KMS-11 (cell line): ENCODE measurements around the gene ESAM.
A peak's percentile ranks its signal among the peaks of the same experiment; 100 is the strongest.

ENCODE experiments used
- H2AFZ ChIP-seq: fragments of 200-600 bp; sonication (generic); 2 replicates; pipeline ENCODE4 v1.6.1; 2016; ENCODE audit warnings: antibody characterized with exemption, mixed run types, low read depth
- H3K27ac ChIP-seq: fragments of 200-600 bp; sonication (generic); 2 replicates; pipeline ENCODE4 v1.6.1; 2016; ENCODE audit warnings: mild to moderate bottlenecking, mixed run types
- H3K27me3 ChIP-seq: fragments of 200-600 bp; sonication (generic); 2 replicates; pipeline ENCODE4 v1.6.1; 2017; ENCODE audit warnings: mild to moderate bottlenecking, low read depth, mixed run types, moderate library complexity; ENCODE audit not compliant: insufficient read depth
- H3K36me3 ChIP-seq: fragments of 200-600 bp; sonication (generic); 2 replicates; pipeline ENCODE4 v1.6.1; 2017; ENCODE audit warnings: mild to moderate bottlenecking, mixed run types; ENCODE audit not compliant: insufficient read depth
- H3K4me1 ChIP-seq: fragments of 200-600 bp; sonication (generic); 2 replicates; pipeline ENCODE4 v1.6.1; 2016; ENCODE audit warnings: mild to moderate bottlenecking, low read depth, mixed run types; ENCODE audit not compliant: poor library complexity, severe bottlenecking
- H3K4me2 ChIP-seq: fragments of 200-600 bp; sonication (generic); 2 replicates; pipeline ENCODE4 v1.7.0; 2016; ENCODE audit warnings: mild to moderate bottlenecking, mixed run types
- H3K4me3 ChIP-seq: fragments of 200-600 bp; sonication (generic); IDR thresholded peaks from 2 replicates; pipeline ENCODE4 v1.6.1; 2017; ENCODE audit warnings: low read depth, low read length, mixed read lengths; ENCODE audit not compliant: insufficient read depth
- H3K79me2 ChIP-seq: fragments of 200-600 bp; sonication (generic); 2 replicates; pipeline ENCODE4 v1.6.1; 2016; ENCODE audit warnings: low read depth, mixed run types; ENCODE audit not compliant: insufficient read depth
- H3K9ac ChIP-seq: fragments of 200-600 bp; sonication (generic); 2 replicates; pipeline ENCODE4 v1.6.1; 2016; ENCODE audit warnings: mild to moderate bottlenecking, mixed run types
- H4K20me1 ChIP-seq: fragments of 200-600 bp; sonication (generic); 2 replicates; pipeline ENCODE4 v1.6.1; 2016; ENCODE audit warnings: mild to moderate bottlenecking, mixed run types; ENCODE audit not compliant: insufficient read depth
- TF ChIP-seq, protein P1 (sequence below): fragments of 200-600 bp; sonication (generic); conservative IDR thresholded peaks from 2 replicates; pipeline ENCODE4 v1.6.1; 2017; ENCODE audit warnings: low read depth, mild to moderate bottlenecking, antibody characterized with exemption, low read length, moderate library complexity, mixed read lengths

Gene ESAM

DNA sequence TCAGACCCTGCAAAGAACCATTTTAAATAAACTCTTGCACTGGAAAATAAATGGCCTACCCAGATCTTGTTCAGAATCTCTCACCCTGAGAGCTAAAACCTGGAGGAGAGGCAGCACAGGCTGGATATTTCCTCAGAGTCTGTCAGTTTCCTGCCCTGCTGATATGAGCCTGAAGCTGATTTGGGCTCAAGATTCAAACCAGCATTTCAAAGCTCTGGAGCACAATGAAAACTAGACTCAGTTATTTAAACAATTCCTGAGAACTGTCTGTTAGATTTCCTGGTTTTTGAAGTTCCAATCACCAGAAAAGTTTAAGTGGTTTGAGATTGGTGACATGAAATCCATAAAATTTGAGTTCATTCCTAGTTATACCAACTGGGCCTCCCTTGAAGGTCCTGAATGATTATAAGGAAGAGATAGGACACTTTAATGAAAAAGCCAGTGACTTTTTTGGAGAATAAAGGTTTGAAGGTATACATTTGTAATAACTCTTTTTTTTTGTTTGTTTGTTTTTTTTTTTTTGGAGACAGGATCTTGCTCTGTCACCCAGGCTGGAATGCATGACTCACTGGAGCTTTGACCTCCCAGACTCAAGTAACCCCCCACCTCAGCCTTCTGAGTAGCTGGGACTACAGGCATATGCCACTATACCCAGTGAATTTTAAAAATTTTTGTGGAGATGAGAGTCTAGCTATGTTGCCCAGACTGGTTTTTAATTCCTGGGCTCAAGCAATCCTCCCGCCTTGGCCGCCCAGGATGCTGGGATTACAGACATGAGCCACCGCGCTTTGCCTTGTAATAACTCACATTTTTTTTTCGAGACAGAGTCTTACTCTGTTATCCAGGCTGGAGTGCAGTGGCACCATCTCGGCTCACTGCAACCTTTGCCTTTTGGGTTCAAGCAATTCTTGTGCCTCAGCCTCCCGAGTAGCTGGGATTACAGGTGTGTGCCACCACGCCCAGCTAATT, 8.0 kb upstream of the ESAM start:
- H2AFZ ChIP-seq = no peak overlapping the region
- H3K4me3 ChIP-seq = no peak overlapping the region
- no peaks in the 10 kb centered on the region for H3K36me3 ChIP-seq
- H3K27me3 ChIP-seq = no peaks in the 10 kb centered on the region
- no peak overlapping the region for H3K27ac ChIP-seq
- H3K4me2 ChIP-seq = no peak overlapping the region
- H3K4me1 ChIP-seq = no peaks in the 10 kb centered on the region
- no peaks in the 10 kb centered on the region for H4K20me1 ChIP-seq
- H3K9ac ChIP-seq = no peak overlapping the region
- no peaks in the 10 kb centered on the region for H3K79me2 ChIP-seq
- TF ChIP-seq, protein P1, sequence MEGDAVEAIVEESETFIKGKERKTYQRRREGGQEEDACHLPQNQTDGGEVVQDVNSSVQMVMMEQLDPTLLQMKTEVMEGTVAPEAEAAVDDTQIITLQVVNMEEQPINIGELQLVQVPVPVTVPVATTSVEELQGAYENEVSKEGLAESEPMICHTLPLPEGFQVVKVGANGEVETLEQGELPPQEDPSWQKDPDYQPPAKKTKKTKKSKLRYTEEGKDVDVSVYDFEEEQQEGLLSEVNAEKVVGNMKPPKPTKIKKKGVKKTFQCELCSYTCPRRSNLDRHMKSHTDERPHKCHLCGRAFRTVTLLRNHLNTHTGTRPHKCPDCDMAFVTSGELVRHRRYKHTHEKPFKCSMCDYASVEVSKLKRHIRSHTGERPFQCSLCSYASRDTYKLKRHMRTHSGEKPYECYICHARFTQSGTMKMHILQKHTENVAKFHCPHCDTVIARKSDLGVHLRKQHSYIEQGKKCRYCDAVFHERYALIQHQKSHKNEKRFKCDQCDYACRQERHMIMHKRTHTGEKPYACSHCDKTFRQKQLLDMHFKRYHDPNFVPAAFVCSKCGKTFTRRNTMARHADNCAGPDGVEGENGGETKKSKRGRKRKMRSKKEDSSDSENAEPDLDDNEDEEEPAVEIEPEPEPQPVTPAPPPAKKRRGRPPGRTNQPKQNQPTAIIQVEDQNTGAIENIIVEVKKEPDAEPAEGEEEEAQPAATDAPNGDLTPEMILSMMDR = no peak

DNA sequence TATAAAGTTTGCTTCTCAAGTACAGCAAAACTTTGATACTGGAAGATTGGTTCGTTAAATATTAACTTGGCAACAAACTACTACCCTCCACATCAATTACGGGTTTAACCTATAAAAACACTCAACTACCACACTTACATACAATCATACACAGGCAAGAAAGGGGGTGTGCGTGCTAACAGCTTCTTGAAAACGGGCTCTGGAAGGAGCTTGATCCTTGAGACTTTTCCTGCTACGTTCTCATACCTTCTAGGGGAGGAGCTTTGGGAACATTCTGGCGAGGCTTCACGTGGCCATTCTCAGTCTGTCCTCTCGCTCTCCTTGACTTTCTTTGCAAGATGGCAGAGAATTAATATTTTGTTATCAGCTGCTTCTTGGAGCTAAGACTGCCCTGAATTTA, 6.8 kb upstream of the ESAM start:
- Histone ChIP-seq H3K4me1 (peaks cover 4% of the 10 kb centered on the region), H3K4me3 (no peak overlapping the region), H3K27ac (no peak overlapping the region), H4K20me1 (no peaks in the 10 kb centered on the region), H3K4me2 (no peak overlapping the region), H2AFZ (no peak overlapping the region), H3K36me3 (no peaks in the 10 kb centered on the region), H3K79me2 (no peaks in the 10 kb centered on the region), H3K27me3 (no peaks in the 10 kb centered on the region), H3K9ac (no peak overlapping the region)
- TF ChIP-seq, protein P1 = no peak

DNA sequence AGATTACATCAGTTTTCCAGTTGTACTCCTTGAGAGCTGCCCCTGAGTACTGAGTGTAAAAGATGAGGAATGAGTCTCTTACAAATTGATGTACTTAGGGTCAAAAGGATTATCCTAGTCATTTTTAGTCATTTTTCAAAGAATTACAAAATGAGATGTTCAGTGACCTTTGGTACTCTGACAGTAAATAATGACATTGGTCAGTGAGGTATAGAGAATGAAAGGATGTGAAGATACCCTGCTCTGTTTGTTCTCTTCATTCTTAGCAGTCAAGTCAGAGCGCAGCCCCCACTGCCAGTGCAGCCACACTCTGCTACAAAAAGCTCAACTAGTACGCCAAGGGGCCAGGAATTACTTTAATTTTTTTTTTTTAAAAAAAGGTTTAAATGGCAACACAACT, 4.1 kb upstream of the ESAM start:
- Histone ChIP-seq H3K36me3 (no peaks in the 10 kb centered on the region), H3K4me2 (no peak overlapping the region)
- TF ChIP-seq, protein P1 = no peak

DNA sequence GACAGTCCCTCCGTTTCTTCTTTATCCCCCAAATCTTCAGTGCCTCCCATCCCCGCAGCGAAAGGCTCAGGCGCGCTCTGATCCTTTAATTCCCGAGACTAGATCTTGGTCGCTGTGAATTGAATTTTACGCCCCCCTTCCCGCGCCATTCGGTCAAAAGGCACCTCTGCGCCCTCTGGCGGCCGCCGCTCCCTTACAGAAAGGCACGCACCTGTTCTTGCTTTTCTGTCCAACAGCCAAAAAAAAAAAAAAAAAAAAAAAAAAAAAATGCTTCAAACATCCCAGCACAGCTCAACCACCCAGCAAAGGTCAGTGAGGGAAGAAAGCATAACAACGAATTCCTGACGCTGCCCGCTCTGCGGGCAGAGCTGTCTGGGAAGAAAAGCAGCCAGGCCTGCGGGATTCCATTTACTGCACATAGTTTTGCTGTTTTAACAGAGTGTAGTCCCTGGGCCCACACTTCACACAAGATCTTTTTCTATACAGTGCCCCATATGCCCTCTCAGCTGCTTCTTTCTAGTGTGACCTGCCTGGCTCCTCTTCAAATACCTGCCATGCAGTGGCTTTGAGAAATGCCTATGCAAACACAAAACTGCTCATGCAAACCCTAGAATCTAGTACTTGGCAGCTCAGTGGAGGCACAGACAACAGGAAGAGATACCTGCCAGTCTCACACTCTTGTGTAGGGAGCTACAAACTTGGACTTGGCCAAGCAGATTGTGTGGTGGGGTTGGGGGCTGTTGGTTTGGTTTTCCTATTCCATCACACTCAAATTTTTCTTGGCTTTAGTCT, 1.3 kb upstream of the ESAM start:
- no peak overlapping the region for H3K4me3 ChIP-seq
- peaks cover 11% of the 10 kb centered on the region for H3K4me1 ChIP-seq
- no peaks in the 10 kb centered on the region for H4K20me1 ChIP-seq
- TF ChIP-seq, protein P1 = peak; percentile 67
- H3K4me2 ChIP-seq = peak overlapping the region; percentile 60; the same call in 1 of the 2 replicates
- no peaks in the 10 kb centered on the region for H3K36me3 ChIP-seq
- H3K9ac ChIP-seq = peak overlapping the region; percentile 22; the same call in 1 of the 2 replicates
- no peaks in the 10 kb centered on the region for H3K79me2 ChIP-seq
- H3K27ac ChIP-seq = no peak overlapping the region
- H3K27me3 ChIP-seq = no peaks in the 10 kb centered on the region
- peak overlapping the region; percentile 69; the same call in 1 of the 2 replicates for H2AFZ ChIP-seq

More for the DNA sequence above, 4.1 kb upstream of the ESAM start:
- no peak overlapping the region for H3K27ac ChIP-seq
- H3K4me3 ChIP-seq = no peak overlapping the region
- H4K20me1 ChIP-seq = no peaks in the 10 kb centered on the region
- no peak overlapping the region for H3K9ac ChIP-seq
- peaks cover 11% of the 10 kb centered on the region for H3K4me1 ChIP-seq
- H3K27me3 ChIP-seq = no peaks in the 10 kb centered on the region
- no peak overlapping the region for H2AFZ ChIP-seq
- no peaks in the 10 kb centered on the region for H3K79me2 ChIP-seq
